Stimulated activated CD4-positive, alpha-beta T cell treated with anti-CD3 and anti-CD28 coated beads, Interleukin-2, amount 100 ng/mL, for 4 hours (primary cell): Measurements from ENCODE around the gene SPEN.

ENCODE experiments used
- DNase-seq: peaks from one replicate; pipeline ENCODE4 v3.0.0-alpha.2; 2020; ENCODE audit warnings: low read depth

The SPEN gene

GRCh38 chr1:15988856-15989736 is 141.6 kb downstream of the SPEN start:
- no peak for DNase-seq

- DNase-seq: no peak
These were observed 142.3 kb downstream of the SPEN start for GRCh38 chr1:15989776-15990175.
